HT1080 (cell line): Measurements from ENCODE around the gene FAF1. TPM values are rescaled to one million over a fixed set of nuclear protein-coding genes. Genes with fewer than 3 reads are reported as not detected.
"Not testable (repeated sequence)": the region's sequence is repeated elsewhere in the genome, so short reads cannot be mapped to it uniquely, and the experiment has no call there.

ENCODE experiments used
- DNase-seq: peaks from one replicate; pipeline ENCODE4 v3.0.0-alpha.2; 2015; ENCODE audit warnings: low read depth
- total RNA-seq: library from RNA; depleted of rRNA; stranded (reverse); fragments of >200 nt; shearing (Covaris generic); gene quantifications from 2 replicates; pipeline ENCODE4 v1.2.3, GENCODE V29; 2014

The FAF1 gene
- total RNA-seq, 1 experiment from 2014 or later, result 61.0 TPM

DNA sequence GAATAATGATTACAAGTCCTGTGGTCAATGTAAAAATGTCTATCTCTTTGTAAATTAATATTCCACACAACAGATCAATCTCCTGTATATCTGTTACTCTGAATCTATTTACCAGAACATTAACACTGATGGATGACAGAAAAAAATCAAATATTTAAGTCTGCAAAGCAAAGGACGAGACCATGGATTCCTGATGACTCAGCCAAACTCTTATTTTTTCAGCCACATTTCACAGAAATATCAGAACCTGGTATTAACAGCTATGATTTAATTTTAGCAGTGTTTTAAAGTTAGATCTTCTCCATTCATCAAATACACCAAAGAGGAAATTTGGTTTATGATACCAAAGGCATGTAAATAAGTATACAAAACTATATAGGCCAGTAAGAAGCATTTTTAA, 46.1 kb downstream of the FAF1 start:
- no peak for DNase-seq

DNA sequence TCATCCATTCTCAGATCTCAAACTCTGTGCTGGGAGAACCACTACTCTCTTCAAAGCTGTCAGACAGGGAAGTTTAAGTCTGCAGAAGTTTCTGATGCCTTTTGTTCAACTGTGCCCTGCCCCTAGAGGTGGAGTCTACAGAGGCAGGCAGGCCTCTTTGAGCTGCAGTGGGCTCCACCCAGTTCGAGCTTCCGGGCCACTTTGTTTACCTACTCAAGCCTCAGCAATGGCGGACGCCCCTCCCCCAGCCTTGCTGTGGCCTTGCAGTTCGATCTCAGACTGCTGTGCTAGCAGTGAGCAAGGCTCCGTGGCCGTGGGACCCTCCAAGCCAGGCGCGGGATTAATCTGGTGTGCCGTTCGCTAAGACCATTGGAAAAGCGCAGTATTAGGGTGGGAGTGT, 49.7 kb downstream of the FAF1 start:
- not testable (repeated sequence) for DNase-seq

DNA sequence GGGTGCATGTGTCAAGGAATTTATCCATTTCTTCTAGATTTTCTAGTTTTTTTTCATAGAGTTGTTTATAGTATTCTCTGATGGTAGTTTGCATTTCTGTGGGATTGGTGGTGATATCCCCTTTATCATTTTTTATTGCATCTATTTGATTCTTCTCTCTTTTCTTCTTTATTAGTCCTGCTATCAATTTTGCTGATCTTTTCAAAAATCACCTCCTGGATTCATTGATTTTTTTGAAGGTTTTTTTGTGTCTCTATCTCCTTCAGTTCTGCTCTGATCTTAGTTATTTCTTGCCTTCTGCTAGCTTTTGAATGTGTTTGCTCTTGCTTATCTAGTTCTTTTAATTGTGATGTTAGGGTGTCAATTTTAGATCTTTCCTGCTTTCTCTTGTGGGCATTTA, 52.5 kb downstream of the FAF1 start:
- DNase-seq, result not testable (repeated sequence)

DNA sequence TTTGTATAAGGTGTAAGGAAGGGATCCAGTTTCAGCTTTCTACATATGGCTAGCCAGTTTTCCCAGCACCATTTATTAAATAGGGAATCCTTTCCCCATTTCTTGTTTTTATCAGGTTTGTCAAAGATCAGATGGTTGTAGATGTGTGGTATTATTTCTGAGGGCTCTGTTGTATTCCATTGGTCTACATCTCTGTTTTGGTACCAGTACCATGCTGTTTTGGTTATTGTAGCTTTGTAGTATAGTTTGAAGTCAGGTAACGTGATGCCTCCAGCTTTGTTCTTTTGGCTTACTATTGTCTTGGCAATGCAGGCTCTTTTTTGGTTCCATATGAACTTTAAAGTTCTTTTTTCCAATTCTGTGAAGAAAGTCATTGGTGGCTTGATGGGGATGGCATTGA, 54.0 kb downstream of the FAF1 start:
- not testable (repeated sequence) for DNase-seq

DNA sequence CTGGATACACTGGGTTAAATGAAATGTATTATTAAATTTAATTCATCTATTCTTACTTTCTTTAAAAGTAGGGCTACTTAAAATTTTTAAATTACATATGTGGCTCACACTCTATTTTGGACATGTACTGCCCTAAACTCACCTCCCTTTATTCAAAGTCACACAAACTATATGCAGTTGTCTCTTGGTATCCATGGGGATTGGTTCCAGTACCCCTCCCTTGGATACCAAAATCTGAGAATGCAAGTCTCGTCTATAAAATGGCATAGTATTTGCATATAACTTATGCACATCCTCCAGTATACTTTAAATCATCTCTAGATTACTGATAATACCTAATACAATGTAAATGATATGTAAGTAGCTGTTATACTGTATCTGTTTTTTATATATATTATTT, 57.6 kb downstream of the FAF1 start:
- no peak for DNase-seq

DNA sequence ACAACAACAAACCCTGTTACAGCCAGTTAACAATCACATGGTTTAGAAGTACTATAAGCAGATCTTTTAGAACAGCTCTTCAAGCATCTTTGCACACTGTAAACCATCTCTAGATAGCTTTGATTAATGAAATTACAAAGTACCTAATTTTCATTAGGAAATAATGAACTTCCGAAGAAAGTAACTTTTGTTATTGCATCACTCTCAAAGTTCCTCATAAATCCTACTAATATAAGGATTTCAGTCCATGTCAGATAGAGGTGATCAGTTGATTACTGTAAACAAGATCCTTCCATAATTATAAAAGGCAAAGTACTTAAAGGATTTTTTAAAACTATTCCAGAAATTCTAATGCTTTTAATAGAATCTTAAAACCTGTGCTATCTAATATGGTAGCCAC, 58.2 kb downstream of the FAF1 start:
- no peak for DNase-seq

DNA sequence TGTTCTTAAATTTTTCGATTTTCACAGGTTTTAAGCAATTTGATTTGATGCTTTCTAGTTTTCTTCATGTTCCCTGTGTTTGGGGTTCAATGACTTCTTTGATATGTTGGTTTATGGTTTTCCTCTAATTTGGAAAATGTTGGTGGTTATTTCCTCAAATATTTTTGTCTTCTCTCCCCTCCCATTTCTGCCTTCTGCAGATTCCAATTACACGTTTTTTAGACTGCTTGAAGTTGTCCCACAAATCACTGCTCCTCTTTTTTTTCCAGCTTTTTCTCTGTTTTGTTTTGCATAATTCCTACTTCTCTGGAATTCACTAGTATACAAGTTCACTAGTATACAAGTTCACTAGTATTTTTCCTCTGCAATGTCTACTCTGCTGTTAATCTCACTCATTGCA, 61.3 kb downstream of the FAF1 start:
- no peak for DNase-seq

DNA sequence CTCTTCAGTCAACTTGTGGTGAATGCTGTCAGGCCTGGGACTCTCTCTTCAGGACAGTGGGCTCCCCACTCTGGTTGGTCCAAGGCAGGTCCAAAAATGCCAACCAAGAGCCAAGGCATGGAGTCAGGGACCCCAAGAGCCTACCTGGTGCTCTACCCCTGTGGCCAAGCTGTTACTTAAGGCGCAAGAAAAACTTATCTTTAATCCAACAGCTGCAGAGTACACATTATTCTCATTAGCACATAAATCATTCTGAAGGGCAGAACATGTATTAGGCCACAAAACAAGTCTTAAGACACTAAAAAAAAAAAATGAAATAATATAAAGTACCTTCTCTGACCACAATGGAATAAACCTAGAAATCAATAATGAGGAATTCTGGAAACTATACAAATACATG, 65.7 kb downstream of the FAF1 start:
- no peak for DNase-seq

DNA sequence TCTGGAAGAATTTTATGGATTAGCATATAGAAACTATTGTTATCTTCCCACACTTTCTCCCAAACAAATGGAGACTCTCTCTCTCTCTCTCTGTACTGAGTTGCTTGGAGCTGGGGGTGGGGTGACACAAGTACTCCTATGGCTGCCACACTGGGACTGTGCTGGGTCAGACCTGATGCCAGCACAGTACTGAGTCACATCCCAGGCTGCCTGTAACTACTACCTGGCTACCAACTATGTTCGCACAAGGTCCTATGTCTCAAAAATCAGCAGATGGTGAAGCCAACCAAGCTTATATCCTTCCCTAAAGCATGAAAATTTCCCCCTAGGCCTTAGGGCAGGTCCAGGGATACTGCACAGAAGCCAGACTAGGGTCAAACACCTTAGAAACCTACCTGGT, 66.6 kb downstream of the FAF1 start:
- no peak for DNase-seq

DNA sequence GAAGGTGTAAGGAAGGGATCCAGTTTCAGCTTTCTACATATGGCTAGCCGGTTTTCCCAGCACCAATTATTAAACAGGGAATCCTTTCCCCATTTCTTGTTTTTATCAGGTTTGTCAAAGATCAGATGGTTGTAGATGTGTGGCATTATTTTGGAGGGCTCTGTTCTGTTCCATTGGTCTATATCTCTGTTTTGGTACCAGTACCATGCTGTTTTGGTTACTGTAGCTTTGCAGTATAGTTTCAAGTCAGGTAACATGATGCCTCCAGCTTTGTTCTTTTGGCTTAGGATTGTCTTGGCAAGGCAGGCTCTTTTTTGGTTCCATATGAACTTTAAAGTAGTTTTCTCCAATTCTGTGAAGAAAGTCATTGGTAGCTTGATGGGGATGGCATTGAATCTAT, 72.5 kb downstream of the FAF1 start:
- DNase-seq, result not testable (repeated sequence)

DNA sequence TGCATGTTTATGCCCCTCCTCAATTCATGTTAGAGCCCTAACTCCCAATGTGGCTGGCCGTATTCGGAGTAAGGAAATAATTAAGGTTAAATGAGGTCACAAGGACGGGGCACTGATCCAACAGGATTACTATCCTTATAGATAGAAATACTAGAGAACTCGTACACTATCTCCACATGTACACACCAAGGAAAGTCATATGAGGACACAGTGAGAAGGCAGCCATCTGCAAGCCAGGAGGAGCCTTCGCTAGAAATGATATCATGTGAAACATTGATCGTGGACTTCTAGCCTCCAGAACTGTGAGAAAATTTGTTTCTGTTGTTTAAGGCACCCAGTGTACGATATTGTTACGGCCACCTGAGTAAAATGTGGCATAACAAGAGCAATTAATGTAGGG, 79.7 kb downstream of the FAF1 start:
- DNase-seq, result no peak

DNA sequence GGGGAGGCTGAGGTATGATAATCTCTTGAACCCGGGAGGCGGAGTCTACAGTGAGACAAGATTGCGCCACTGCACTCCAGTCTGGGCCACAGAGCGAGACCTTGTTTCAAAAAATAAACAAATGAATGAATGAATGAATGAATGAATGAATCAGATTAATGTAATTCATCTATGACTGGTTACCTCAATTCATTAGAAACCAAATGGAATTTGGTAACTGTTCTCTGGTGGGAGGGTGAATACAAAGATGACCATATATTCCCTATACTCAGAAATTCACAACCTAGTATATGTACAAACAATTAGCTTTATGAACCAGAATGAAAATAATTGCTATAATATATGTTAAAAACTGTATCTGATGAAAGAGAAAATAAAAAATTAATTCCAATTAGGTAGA, 80.9 kb downstream of the FAF1 start:
- no peak for DNase-seq

DNA sequence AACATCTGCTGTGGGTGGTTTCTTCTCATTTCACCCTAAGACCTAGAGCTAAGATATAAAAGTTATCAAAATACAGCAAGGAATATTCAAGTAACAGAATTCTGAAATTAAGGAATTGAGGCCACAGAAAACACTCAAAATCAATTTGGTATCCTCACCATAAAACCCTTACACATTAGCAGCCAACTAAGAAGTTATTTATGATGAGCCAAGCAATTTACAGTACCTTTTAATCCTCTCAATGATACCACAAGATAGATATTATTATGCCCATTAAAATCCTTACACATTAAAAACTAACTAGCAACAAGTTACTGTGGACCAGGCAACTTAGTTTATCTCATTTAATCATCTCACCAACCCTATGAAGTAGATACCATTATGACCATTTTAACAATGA, 81.6 kb downstream of the FAF1 start:
- DNase-seq, result no peak

DNA sequence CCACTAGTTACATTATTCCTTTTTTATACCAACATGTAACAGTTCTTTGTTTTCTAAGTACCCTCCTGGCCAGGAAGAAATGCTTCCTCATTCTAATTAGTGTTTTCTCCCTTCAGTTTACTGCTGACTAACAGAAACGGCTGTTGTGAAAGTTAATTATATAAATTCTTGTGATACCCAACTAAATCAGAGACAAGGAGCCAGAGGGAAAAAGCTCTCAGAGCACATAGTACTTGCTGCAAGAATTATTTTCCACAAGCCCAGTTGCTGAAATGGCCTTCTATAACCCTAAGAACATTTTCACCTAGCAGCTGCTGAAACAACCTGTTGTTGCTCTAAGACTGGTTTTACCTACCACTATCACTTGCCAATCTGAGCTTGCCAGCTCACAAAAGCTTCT, 82.4 kb downstream of the FAF1 start:
- no peak for DNase-seq

DNA sequence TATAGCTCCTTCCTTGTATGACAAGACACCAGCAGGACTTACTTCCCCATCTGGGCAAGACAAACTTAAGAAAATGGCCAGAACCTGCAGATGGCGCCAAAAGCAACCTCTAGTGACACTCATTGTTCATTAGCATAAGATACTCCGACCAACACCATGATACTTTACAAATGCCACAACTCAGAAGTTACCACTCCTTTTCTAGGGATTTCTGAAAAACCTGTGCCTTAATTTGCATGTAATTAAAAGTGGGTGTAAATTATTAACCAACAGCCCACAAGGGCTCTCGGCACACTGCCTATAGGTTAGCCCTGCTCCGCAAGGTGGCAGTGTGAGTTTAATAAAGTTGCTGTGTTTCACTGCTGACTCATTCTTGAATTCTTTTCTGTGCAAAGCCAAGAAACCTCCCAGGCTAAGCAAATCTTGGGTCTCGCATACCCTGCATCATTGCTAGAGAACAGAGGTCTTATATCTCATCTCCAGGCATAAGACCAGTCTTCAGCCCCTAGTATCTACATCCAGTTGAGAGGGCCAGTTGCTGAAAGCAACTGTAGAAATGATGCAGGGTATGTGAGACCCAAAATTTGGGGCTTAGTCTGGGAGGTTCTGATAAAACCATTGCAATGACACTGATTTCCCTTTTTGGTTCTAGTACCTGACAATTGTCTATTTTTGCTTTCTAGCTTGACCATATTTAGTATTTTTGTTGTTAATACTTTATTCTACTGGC, 86.4 kb downstream of the FAF1 start:
- peak; percentile 73 for DNase-seq

DNA sequence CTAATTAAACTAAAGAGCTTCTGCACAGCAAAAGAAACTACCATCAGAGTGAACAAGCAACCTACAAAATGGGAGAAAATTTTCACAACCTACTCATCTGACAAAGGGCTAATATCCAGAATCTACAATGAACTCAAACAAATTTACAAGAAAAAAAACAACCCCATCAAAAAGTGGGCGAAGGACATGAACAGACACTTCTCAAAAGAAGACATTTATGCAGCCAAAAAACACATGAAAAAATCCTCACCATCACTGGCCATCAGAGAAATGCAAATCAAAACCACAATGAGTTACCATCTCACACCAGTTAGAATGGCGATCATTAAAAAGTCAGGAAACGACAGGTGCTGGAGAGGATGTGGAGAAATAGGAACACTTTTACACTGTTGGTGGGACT, 95.2 kb downstream of the FAF1 start:
- not testable (repeated sequence) for DNase-seq

DNA sequence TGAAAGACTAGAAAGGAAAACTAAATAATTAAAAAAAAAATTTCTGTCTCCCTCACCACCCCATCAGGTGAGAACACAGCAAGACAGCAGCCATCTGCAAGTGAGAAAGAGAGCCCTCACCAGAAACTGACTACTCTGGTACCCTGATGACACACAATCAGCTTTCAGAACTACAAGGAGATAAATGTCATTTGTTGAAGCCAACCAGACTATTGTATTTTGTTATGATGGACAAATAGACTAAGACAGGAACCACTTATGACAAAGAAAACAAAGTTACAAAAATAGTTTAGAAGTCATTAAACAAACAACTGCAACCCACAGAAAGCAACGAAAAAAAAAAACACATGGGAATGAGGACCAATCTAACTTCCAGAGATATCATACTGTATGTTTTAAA, 98.3 kb downstream of the FAF1 start:
- no peak for DNase-seq

DNA sequence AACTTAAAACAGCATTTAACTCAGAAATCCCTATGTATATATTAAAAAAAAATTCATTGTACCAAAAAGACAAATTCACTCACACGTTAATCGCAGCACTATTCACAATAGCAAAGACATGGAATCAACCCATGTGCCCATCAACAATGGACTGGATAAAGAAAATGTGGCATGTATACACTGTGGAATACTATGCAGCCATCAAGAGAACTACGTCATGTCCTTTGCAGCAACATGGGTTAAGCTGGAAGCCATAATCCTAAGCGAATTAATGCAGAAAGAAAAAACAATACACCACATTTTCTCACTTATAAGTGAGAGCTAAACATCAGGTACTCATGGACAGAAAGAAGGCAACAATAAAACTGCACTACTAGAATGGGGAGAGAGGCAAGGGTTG, 99.4 kb downstream of the FAF1 start:
- no peak for DNase-seq

DNA sequence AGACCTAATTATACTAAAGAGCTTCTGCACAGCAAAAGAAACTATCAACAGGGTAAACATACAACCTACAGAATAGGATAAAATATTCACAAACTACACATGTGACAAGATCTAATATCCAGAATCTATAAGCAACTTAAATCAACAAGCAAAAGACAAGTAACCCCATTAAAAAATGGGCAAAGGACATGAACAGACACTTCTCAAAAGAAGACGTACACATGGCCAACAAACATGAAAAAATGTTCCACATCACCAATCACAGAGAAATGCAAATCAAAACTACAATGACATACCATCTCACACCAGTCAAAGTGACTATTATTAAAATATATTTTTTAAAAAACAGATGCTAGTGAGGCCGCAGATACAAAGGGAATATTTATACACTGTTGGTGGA, 99.8 kb downstream of the FAF1 start:
- DNase-seq, result no peak

DNA sequence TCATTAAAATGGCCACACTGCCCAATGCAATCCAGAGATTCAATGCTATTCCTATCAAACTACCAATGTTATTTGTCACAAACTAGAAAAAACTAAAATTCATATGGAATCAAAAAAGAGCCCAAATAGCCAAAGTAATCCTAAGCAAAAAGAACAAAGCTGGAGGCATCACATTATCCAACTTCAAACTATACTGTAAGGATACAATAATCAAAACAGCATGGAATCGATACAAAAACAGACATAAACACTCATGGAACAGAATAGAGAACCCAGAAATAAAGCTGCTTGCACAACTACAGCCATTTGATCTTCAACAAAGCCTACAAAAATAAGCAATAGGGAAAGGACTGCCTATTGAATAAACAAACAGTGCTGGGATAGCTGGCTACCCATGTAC, 100.4 kb downstream of the FAF1 start:
- DNase-seq, result no peak

DNA sequence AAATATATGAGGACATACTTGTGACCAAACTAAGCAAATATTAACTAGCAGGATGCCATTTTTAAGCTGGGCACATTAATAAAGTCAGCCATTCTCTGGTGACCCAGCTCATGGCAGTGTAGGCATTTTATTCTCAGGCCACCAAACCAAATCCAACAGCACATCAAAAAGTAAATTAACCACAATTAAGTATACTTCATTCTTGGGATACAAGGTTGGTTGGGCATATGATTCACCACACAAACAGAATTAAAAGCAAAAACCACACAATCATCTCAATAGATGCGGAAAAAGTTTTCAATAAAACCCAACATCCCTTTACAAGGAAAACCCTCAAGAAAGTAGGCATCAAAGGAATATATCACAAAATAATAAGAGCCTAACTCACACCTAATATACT, 101.3 kb downstream of the FAF1 start:
- no peak for DNase-seq

DNA sequence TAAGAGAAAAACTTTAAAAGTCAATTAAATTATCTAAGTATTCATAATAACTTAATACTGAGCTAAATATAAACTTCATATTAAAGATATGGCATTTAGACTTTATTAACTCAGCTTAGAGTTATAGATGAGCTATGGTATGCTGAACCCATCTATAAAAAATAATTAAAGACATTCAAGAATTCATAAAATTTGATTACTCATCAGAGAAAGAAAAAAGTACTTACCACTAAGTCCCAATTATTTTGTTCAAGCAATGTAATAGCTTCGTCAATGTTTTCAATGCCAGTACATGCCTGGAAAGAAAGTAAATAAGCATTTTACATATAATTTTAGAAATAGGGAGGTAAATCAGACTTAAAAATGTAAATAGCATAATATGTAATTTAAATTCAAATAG, 102.4 kb downstream of the FAF1 start:
- DNase-seq, result no peak

DNA sequence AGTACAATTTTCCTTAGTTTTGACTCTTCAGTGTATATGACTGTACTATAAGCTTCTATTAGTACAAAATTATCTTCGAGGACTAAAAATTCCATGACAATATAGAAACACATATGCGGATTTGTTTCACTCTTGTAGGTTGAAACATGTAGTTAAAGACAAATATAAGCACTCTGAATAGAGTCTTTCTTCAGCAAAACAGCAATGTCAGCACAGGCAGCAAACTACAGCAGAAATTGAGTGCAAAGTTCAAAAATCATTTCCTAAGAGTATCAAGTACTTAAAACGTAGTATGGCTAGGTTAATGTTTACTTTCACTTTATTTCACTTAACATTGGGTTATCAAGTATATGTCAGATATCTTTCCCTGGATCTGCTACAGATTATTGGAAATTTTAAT, 106.7 kb downstream of the FAF1 start:
- DNase-seq, result no peak

DNA sequence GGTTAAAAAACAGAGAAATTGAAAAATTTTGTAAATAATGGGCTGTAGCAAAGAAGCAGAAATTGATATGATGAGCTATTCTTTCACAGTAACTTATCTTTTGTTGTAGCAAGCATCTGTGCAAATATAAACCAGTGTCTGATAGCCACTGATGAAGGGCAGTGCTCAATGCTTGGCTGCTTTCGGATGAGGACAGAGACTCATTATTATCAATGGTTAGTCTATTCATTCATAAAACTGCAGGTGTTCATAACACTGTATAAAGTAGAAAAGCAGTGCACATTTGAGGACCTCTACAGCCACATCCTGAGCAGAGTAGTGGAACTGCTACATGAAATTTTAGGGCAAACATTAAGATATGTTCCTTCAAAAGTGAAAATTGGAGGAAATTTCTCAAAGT, 107.2 kb downstream of the FAF1 start:
- DNase-seq, result no peak
